Stimulated activated CD4-positive, alpha-beta T cell treated with anti-CD3 and anti-CD28 coated beads, Interleukin-4, amount 100 ng/mL, for 48 hours (primary cell): ENCODE measurements around the gene COPZ2.

ENCODE experiments used
- DNase-seq, 2 donors: peaks; one replicate each; pipeline ENCODE4 v3.0.0-alpha.2; 2020; ENCODE audit warnings: low read depth in 2 of 2

The COPZ2 gene

DNA sequence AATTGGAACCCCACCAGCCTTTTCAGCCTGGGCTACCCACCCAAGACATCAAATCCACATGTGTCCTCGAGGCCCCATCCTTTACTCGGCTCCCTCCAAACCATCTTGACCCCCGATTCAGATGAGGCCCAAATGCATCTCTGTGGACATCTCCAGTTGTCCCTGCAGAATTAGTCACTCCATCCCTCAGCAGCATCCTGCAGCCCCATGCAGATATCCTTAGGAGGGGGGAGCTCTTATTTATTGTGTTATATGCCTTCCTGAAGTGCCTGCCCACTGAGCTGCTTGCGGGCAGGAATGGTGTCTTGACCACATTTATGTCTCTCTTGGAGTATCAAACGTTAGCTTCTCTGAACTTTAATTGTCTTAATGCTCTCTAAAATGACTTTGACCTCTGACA lies 51.1 kb downstream of the COPZ2 start:
- DNase-seq: no peak

- DNase-seq: no peak
Observed at GRCh38 chr17:47983492-47984223, 53.9 kb downstream of the COPZ2 start.

GRCh38 chr17:47982645-47983390 lies 54.8 kb downstream of the COPZ2 start:
- DNase-seq: no peak

GRCh38 chr17:47982091-47982617 lies 55.4 kb downstream of the COPZ2 start:
- DNase-seq: no peak

GRCh38 chr17:47981462-47981861 lies 56.1 kb downstream of the COPZ2 start:
- DNase-seq: no peak

- DNase-seq: no peak
Observed at GRCh38 chr17:47980541-47980940, 57.1 kb downstream of the COPZ2 start.

GRCh38 chr17:47978324-47978723 lies 59.3 kb downstream of the COPZ2 start:
- DNase-seq: peak in 1 of 2 donors; percentile 23
